Dedifferentiated amniotic fluid mesenchymal stem cell (primary cell): ENCODE results near the gene NR4A2.

Experiments used
- DNase-seq: peaks from one replicate; pipeline ENCODE4 v3.0.0-alpha.2; 2016; ENCODE audit errors: extremely low spot score

NR4A2 gene

GRCh38 chr2:156332534-156333273 lies at the start of gene NR4A2:
Gene NR4A2, minus strand, starts transcription at chr2:156332721. Its CDS starts 2,535 bp downstream, at chr2:156330186.
- DNase-seq = peak; percentile 63

- DNase-seq = no peak
Measured at GRCh38 chr2:156380117-156380645, 47.7 kb upstream of the NR4A2 start.

- DNase-seq = no peak
Measured at GRCh38 chr2:156379714-156380113, 47.2 kb upstream of the NR4A2 start.

- DNase-seq = no peak
Measured at GRCh38 chr2:156379071-156379470, 46.5 kb upstream of the NR4A2 start.

GRCh38 chr2:156366753-156367152 lies 34.2 kb upstream of the NR4A2 start:
- no peak for DNase-seq

- no peak for DNase-seq
Measured at GRCh38 chr2:156363141-156363540, 30.6 kb upstream of the NR4A2 start.

GRCh38 chr2:156356014-156356754 lies 23.7 kb upstream of the NR4A2 start:
- no peak for DNase-seq

- DNase-seq = peak; percentile 46
Measured at GRCh38 chr2:156352911-156353310, 20.4 kb upstream of the NR4A2 start.

- DNase-seq = no peak
Measured at GRCh38 chr2:156350374-156351142, 18.0 kb upstream of the NR4A2 start.

- DNase-seq = no peak
Measured at GRCh38 chr2:156349605-156350004, 17.1 kb upstream of the NR4A2 start.

GRCh38 chr2:156349161-156349560 lies 16.6 kb upstream of the NR4A2 start:
- DNase-seq = no peak

GRCh38 chr2:156347431-156347830 lies 14.9 kb upstream of the NR4A2 start:
- no peak for DNase-seq

GRCh38 chr2:156346731-156347130 lies 14.2 kb upstream of the NR4A2 start:
- no peak for DNase-seq

GRCh38 chr2:156345582-156345981 lies 13.1 kb upstream of the NR4A2 start:
- no peak for DNase-seq

- no peak for DNase-seq
Measured at GRCh38 chr2:156343940-156344301, 11.4 kb upstream of the NR4A2 start.

- no peak for DNase-seq
Measured at GRCh38 chr2:156343096-156343939, 10.8 kb upstream of the NR4A2 start.

- DNase-seq = peak; percentile 94
Measured at GRCh38 chr2:156342254-156343095, 10.0 kb upstream of the NR4A2 start.

GRCh38 chr2:156341452-156342253 lies 9.1 kb upstream of the NR4A2 start:
- DNase-seq = peak; percentile 90

GRCh38 chr2:156340804-156341451 lies 8.4 kb upstream of the NR4A2 start:
- no peak for DNase-seq
